DOHH2 (cell line): ENCODE results near the gene COLEC11.
"Not testable (repeated sequence)": the region's sequence is repeated elsewhere in the genome, so short reads cannot be mapped to it uniquely, and the experiment has no call there.

ENCODE experiments used
- H3F3A ChIP-seq: fragments of 200-600 bp; sonication (generic), shearing (Covaris generic); 2 replicates; pipeline ENCODE4 v1.6.0; 2016; ENCODE audit warnings: antibody characterized with exemption, mild to moderate bottlenecking; ENCODE audit not compliant: control insufficient read depth, insufficient read depth
- H3K27ac ChIP-seq: fragments of 200-600 bp; sonication (generic); 2 replicates; pipeline ENCODE4 v1.5.1; 2014; ENCODE audit warnings: low read depth, mild to moderate bottlenecking, low read length, moderate library complexity
- H3K27me3 ChIP-seq: fragments of 200-600 bp; sonication (generic); 2 replicates; pipeline ENCODE4 v1.6.1; 2014; ENCODE audit warnings: mild to moderate bottlenecking, low read length, mixed read lengths; ENCODE audit not compliant: control insufficient read depth
- H3K36me3 ChIP-seq: fragments of 200-600 bp; sonication (generic); 2 replicates; pipeline ENCODE4 v1.6.1; 2014; ENCODE audit warnings: mild to moderate bottlenecking, low read length, moderate library complexity, mixed read lengths; ENCODE audit not compliant: control insufficient read depth
- H3K4me1 ChIP-seq: fragments of 200-600 bp; sonication (generic); 2 replicates; pipeline ENCODE4 v1.6.1; 2014; ENCODE audit warnings: mild to moderate bottlenecking, low read length, mixed read lengths; ENCODE audit not compliant: control insufficient read depth
- H3K4me2 ChIP-seq: fragments of 200-600 bp; sonication (generic); 2 replicates; pipeline ENCODE4 v1.6.0; 2014; ENCODE audit warnings: mild to moderate bottlenecking, low read length, moderate library complexity
- H3K4me3 ChIP-seq: fragments of 200-600 bp; sonication (generic); 2 replicates; pipeline ENCODE4 v1.5.1; 2014; ENCODE audit warnings: mild to moderate bottlenecking, low read length, mixed read lengths
- H3K79me2 ChIP-seq: fragments of 200-600 bp; sonication (generic); 2 replicates; pipeline ENCODE4 v1.6.1; 2014; ENCODE audit warnings: mild to moderate bottlenecking, low read length, mixed read lengths; ENCODE audit not compliant: control insufficient read depth
- H3K9me2 ChIP-seq: fragments of 200-600 bp; sonication (generic); replicated peaks from 2 replicates; pipeline ENCODE4 v1.6.1; 2014; ENCODE audit warnings: mild to moderate bottlenecking, low read length, mixed read lengths; ENCODE audit not compliant: control insufficient read depth
- H3K9me3 ChIP-seq: fragments of 200-600 bp; sonication (generic); 2 replicates; pipeline ENCODE4 v1.6.1; 2014; ENCODE audit warnings: antibody characterized with exemption, low read length, mixed read lengths; ENCODE audit not compliant: control insufficient read depth, insufficient read depth
- H4K20me1 ChIP-seq: fragments of 200-600 bp; sonication (generic); 2 replicates; pipeline ENCODE4 v1.6.0; 2014; ENCODE audit warnings: low read depth, mild to moderate bottlenecking, antibody characterized with exemption, low read length, moderate library complexity; ENCODE audit not compliant: control insufficient read depth, insufficient read depth
- EZH2phosphoT487 ChIP-seq: fragments of 200-600 bp; sonication (generic); IDR thresholded peaks from 2 replicates; pipeline ENCODE4 v1.6.1; 2017; ENCODE audit warnings: borderline replicate concordance, mild to moderate bottlenecking, antibody characterized with exemption, low read length, moderate library complexity, mixed read lengths
- TF ChIP-seq, protein P1 (sequence below): fragments of 200-600 bp; sonication (generic); IDR thresholded peaks from one replicate; pipeline ENCODE4 v1.5.1; 2014; ENCODE audit warnings: antibody characterized with exemption, mild to moderate bottlenecking, low read depth, low read length; ENCODE audit not compliant: poor library complexity, severe bottlenecking

COLEC11 gene

DNA sequence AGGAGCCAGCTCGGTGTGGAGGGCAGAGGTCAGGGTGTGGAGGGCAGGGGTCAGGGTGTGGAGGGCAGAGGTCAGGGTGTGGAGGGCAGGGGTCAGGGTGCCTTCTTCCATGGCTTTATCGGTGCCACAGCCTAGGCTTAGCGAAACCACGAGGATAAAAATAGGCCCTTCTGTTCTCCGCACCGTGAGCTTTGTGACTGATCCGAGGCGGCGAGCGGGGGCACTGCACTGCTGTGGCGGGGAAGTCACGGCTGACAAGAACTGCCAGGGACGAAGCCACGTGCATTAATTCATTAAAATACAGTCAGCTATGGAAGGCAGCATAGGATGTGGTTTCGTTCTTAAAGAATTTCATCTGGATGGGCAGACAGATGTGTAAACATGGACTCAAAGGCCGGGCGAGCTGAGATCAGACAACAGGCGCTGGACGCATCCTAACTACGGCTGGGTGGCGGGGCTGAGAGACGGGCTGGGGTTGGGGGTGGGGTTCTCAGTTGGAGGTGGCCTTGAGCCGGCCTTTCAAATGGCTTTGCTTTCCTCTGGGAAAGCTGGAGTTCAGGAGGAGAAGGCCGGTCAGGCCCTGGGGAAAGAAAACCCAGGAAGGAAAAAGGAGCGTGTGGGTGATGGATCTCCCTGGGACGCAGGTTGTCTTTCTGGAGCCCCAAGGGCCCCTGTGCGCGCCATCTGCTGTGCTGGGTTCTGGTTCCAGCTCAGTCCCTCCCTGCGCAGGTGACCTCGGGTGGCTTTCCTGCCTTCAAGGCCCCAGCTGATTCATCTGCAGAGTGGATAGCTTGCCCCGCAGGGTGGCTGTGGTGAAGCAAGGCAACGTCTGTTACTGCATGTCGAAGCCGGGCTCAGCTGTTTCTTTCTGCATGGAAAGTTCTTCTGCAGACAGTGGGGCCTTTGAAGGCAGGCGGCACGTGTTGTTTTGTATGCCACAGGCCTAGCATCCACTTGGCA, 62.1 kb downstream of the COLEC11 start:
- Histone ChIP-seq H3K4me2 (no peak overlapping the region), H3K9me3 (no peaks in the 10 kb centered on the region), H3K27ac (no peak overlapping the region), H3K27me3 (no peaks in the 10 kb centered on the region), H3F3A (no peaks in the 10 kb centered on the region), H3K9me2 (no peaks in the 10 kb centered on the region), H3K4me3 (no peak overlapping the region), H3K79me2 (no peaks in the 10 kb centered on the region), H3K36me3 (no peaks in the 10 kb centered on the region), H3K4me1 (peaks cover 19% of the 10 kb centered on the region), H4K20me1 (no peaks in the 10 kb centered on the region)
- TF ChIP-seq EZH2phosphoT487, result no peak
- TF ChIP-seq, protein P1, sequence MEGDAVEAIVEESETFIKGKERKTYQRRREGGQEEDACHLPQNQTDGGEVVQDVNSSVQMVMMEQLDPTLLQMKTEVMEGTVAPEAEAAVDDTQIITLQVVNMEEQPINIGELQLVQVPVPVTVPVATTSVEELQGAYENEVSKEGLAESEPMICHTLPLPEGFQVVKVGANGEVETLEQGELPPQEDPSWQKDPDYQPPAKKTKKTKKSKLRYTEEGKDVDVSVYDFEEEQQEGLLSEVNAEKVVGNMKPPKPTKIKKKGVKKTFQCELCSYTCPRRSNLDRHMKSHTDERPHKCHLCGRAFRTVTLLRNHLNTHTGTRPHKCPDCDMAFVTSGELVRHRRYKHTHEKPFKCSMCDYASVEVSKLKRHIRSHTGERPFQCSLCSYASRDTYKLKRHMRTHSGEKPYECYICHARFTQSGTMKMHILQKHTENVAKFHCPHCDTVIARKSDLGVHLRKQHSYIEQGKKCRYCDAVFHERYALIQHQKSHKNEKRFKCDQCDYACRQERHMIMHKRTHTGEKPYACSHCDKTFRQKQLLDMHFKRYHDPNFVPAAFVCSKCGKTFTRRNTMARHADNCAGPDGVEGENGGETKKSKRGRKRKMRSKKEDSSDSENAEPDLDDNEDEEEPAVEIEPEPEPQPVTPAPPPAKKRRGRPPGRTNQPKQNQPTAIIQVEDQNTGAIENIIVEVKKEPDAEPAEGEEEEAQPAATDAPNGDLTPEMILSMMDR, result no peak

DNA sequence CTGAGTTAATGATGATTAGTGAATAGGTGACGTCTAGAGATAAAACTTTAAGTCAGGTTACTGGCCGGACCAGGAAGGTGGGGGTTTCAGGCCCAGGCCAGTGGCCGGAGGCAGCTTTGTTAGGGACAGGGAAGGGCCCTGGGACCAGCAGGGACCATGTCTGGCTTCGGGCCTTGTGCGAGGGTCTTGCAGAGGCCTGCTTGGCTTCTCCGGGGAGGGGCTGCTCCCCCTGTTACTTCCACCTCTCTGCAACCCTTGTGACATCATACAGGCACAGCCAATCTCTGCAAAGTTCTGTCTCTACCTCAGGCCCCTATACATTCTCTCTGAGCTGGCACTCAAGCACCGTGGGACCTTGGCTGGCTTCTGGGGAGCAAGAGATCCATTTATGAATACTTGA, 63.0 kb downstream of the COLEC11 start, which contains the start of gene ALLC:
ALLC (plus strand) TSS at position 320 of the 400 bp plus-strand sequence. CDS start 12,958 bp downstream, outside the sequence.
- Histone ChIP-seq H3F3A (no peaks in the 10 kb centered on the region), H3K27ac (no peak within 1 kb of the TSS), H3K9me2 (no peaks in the 10 kb centered on the region), H3K9me3 (no peaks in the 10 kb centered on the region), H4K20me1 (no peaks in the 10 kb centered on the region), H3K79me2 (no peaks in the 10 kb centered on the region), H3K4me2 (no peak within 1 kb of the TSS), H3K27me3 (no peaks in the 10 kb centered on the region), H3K4me1 (peaks cover 13% of the 10 kb centered on the region), H3K4me3 (no peak within 1 kb of the TSS), H3K36me3 (no peaks in the 10 kb centered on the region)
- no peak for TF ChIP-seq EZH2phosphoT487
- TF ChIP-seq, protein P1, result no peak

DNA sequence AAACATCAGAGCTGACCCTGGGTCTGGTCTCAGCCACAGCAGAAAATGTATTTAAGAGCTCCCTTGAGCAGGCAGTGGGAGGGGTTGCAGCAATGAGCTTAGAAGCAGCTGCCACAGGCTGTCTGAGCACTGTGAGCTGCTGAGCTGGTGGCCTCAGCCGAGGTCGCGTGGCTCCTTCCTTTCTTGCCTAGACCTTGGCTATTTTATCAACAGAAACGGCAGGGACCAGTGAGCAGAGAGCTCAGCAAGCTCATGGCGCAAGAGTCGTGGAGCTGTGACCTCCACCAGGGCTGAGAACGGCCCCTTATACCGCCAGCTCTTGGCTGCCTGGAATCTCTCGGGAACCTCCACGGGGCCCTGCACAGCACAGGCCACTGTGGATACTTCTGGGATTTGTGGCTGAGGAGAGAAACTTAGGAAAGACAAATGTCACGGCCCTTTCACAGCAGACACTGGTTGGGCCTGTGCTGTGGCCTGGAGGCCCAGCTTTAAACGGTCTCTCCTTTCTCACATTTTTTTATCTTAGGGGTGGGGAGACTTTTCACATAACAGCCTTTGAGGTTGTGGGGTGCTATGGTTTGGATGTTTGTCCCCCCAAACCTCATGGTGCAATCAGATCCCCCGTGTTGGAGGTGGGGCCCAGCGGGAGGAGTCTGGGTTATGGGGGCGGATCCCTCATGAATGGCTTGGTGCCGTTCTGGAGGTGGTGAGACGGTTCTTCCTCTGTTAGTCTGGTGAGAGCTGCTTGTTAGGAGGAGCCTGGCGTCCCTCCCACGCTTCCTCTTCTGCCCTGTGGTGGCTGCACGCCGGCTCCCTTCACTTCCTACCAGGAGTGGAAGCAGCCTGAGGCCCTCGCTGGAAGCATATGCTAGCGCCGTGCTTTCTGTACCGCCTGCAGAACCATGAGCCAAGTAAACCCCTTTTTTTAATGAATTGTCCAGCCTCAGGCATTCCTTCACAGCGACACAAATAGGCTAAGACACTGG, 64.8 kb downstream of the COLEC11 start:
- Histone ChIP-seq H3K36me3 (no peaks in the 10 kb centered on the region), H3K27me3 (no peaks in the 10 kb centered on the region), H3K4me2 (no peak overlapping the region), H3K4me3 (no peak overlapping the region), H4K20me1 (no peaks in the 10 kb centered on the region), H3K79me2 (no peaks in the 10 kb centered on the region), H3K27ac (no peak overlapping the region), H3K4me1 (peaks cover 13% of the 10 kb centered on the region), H3F3A (no peaks in the 10 kb centered on the region), H3K9me2 (no peaks in the 10 kb centered on the region), H3K9me3 (no peaks in the 10 kb centered on the region)
- TF ChIP-seq, protein P1, result no peak
- no peak for TF ChIP-seq EZH2phosphoT487

DNA sequence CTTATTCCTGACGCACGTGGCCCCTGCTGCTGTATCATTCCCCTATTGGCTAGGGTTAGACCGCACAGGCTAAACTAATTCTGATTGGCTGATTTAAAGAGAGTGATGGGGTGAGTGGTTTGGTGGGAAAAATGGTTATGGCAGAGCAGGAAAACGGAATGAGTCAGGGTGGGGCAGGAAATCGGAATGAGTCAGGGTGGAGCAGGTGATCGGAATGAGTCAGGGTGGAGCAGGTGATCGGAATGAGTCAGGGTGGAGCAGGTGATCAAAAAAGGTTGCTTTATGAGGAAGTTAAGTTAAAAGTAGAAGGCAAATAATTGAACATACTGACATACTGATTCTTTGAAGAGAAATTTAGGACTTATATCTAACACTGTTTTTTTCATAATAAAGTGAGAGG, 65.7 kb downstream of the COLEC11 start:
- peaks cover 13% of the 10 kb centered on the region for H3K4me1 ChIP-seq
- not testable (repeated sequence) for H3K4me3 ChIP-seq, H3K79me2 ChIP-seq, H3K27me3 ChIP-seq, H3K4me2 ChIP-seq, H3K27ac ChIP-seq, H3K36me3 ChIP-seq, H3K9me3 ChIP-seq, H3F3A ChIP-seq, H4K20me1 ChIP-seq, H3K9me2 ChIP-seq
